ENCODE measurements around the gene COPS9.

Gene COPS9

DNA sequence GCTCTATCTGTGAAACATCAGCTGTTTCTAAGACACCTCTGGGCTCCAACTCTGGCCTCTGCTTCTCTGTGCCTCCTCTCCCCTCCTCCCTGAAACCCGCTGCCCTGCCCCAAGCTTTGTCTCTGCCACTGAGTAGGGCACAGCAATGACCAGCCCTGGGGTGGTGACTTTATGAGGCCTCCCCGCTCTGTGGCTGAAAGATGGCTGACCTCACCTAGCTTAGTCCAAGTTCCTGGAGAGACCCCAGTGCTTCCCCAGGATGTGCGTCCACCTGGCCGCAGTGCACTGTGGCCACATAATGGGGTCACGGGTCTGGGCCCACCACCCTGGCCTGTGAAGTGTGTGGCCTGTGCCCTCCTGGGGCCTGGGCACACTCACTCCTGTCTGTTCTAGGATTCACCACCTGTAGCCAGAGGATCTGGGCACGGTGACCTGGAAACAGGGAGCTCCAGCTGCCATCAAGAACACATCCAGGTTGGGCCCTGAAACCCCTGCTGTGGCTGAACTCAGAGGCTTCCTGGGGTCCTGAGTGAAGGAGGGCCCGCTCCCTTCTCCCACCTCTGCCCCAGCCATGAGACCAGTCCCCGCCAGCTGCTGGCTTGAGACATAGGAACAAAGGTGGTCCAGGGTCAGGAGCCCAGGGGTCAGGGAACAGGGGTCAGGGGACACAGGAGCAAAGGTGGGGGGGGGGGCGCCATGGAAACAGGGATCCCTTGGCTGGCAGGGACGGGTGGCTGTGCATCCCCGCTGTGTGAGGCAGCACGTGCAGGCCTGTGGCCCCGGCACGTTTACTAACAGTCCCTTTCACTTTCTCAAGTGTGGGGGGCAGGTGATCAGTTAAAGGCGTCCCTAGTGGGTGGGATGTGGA lies 33.6 kb upstream of the COPS9 start:
- Mint-ChIP-seq H3K36me3 (no peaks in the 10 kb centered on the region), H3K4me1 (no peaks in the 10 kb centered on the region), H3K27ac (no peak overlapping the region), H3K9me3 (no peaks in the 10 kb centered on the region), H3K4me3 (no peak overlapping the region)
- DNase-seq (ENCODE audit: low spot score in 2 of 2) (no peak), ATAC-seq (peak; percentile 9)

DNA sequence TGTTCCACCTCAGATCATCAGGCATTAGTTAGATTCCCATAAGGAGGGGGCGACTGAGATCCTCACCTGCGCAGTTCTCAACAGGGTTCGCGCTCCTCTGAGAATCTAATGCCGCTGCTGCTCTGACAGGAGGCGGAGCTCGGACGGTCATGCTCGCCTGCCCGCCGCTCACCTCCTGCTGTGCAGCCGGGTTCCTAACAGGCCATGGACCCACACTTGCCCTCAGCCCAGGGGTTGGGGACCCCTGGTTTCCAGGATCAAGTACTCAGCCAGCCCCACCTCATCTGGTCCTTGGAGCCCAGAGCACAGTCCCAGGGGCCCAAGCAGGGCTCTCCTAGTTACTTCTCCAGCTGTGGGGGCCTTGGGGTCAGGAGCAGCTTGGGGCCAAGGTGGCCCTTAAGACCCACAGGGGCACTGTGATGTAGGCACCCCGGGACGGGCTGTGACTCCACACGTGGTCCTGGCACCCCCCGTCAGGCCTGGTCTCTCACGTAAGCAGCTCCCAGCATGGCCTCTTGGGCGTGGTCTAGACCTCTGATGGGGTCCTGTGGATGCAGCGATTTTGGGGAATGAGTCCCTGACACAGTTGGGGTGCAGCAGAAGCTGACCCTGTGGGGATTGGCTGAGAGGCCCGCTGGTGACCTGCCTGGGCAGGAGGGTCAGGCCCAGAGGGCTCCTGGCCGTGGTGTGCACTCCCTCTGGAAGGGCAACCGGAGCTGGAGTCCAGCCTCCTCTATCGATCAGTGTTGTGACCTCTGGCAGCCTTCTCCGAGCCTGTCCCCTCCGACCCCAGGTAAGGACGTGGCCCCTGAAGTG lies 32.6 kb upstream of the COPS9 start:
- H3K4me1 Mint-ChIP-seq: no peaks in the 10 kb centered on the region
- H3K9me3 Mint-ChIP-seq: no peaks in the 10 kb centered on the region
- DNase-seq (ENCODE audit: low spot score in 2 of 2): no peak
- ATAC-seq: no peak
- H3K4me3 Mint-ChIP-seq: no peak overlapping the region
- no peaks in the 10 kb centered on the region for H3K36me3 Mint-ChIP-seq
- H3K27ac Mint-ChIP-seq: no peak overlapping the region

DNA sequence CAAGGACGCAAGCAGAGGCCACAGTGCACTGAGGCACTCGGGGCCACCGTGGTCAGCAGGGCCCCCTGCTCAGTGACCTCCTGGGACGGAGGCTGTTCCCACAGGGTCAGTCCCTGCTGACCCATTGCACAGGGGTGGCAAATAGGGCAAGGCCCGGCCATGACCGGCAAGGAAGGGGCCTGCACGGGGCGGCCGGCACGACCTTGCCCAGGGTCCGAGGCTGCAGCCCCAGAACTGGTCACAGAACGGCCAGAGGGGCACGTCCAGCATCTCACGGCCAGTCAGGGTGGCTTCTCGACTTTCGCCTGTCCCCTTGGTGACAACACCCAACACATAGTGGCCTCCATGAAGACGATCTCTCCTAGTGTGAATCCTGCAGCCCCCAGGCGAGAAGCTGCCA lies 31.9 kb upstream of the COPS9 start:
- DNase-seq (ENCODE audit: low spot score in 2 of 2): no peak
- Mint-ChIP-seq H3K36me3 (no peaks in the 10 kb centered on the region), H3K4me1 (no peaks in the 10 kb centered on the region), H3K27ac (no peak overlapping the region), H3K4me3 (no peak overlapping the region), H3K9me3 (no peaks in the 10 kb centered on the region)
- ATAC-seq: no peak

DNA sequence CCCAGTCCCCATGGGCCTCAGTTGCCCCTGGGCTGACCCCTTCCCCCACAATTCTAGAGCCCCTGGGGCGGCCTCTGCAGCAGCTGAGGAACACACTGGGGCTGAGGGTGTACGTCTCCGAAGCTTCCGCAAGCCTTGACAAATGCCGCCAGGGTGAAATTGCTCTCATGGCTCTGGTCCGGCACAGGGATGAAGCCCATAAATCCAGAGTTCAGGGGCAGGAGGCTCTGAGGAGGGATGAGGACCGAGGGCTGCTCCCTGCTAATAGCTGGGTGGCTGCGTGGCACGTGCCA lies 31.4 kb upstream of the COPS9 start:
- no peaks in the 10 kb centered on the region for H3K36me3 Mint-ChIP-seq
- ATAC-seq: no peak
- no peak for DNase-seq (ENCODE audit: low spot score in 2 of 2)
- H3K4me3 Mint-ChIP-seq: no peak overlapping the region
- H3K27ac Mint-ChIP-seq: no peak overlapping the region
- no peaks in the 10 kb centered on the region for H3K9me3 Mint-ChIP-seq
- no peaks in the 10 kb centered on the region for H3K4me1 Mint-ChIP-seq

DNA sequence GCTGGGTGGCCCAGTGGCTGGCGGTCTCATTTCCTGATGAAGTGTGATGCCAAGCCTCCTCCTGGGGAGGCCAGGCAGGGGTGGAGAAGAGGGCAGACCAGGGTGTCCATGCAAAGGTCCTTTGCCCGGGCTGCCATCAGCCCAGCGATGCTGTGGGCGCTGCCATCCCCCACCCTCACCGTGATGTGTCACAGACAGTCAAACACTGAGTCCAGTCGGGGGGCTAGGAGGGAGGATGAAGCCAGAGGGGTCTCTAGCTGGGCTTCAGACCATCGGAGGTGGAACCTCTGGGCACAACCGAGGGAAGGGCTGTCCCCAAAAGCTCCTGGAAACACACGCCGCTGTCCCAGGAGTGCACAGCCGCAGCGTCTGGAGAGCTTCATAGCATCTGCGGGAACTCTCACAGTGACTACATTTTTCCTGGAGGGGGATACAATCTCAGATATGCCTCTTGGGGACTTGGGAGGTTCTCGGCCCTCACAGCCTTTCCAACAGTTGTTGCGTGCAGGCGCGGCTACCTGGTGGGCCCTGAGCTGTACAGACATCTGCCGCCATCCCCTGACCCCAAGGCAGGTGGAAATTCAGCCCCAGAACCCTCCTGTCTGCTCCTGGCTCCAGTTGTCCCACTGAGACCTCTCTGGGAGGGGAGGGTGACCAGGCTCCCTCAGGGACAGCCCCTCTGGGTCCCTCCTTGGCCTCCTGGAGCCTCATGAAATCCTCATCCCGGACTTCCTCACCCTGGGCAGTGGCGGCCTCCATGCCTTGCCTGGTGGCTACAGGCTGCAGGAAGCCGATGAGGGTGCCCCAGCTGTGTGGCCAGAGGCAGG lies 30.9 kb upstream of the COPS9 start:
- H3K4me3 Mint-ChIP-seq: no peak overlapping the region
- H3K9me3 Mint-ChIP-seq: no peaks in the 10 kb centered on the region
- H3K27ac Mint-ChIP-seq: no peak overlapping the region
- DNase-seq (ENCODE audit: low spot score in 2 of 2) (no peak), ATAC-seq (no peak)
- no peaks in the 10 kb centered on the region for H3K36me3 Mint-ChIP-seq
- H3K4me1 Mint-ChIP-seq: no peaks in the 10 kb centered on the region

DNA sequence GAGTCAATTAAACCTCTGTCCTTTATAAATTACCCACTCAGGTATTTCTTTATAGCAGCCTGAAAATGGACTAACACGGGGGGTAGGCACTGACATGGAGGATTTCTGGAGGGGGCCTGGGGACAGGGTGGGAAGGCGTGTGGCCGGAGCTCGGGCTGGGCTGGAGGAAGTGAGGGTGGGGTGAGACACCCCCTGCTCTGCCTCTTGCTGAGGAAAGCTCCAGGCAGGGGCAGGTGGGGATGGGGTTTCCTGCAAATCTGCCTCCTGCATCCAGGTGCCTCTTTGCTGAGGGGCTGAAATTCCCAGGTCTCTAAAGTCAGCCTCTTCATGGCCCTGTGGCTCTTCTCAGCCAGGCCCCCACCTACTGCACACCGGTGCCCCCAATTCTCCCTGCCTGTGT lies 30.1 kb upstream of the COPS9 start:
- Mint-ChIP-seq H3K27ac (no peak overlapping the region), H3K4me1 (no peaks in the 10 kb centered on the region), H3K36me3 (no peaks in the 10 kb centered on the region), H3K4me3 (no peak overlapping the region), H3K9me3 (no peaks in the 10 kb centered on the region)
- ATAC-seq (no peak), DNase-seq (ENCODE audit: low spot score in 2 of 2) (no peak)

DNA sequence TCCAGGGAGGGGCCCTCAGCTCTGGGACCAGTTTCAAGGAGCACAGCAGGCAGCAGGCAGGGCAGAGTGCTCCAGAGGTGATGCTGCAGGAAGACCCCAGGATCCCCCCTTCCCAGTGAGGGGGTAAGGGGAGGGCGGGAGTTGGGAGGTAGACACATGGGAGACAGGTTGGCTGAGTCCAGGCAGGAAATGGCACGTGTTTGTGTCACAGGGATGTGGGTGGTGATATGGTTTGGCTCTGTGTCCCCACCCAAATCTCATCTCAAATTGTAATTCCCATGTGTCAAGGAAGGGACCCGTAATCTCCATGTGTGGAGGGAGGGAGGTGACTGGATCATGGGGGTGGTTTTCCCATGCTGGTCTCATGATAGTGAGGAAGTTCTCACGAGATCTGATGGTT lies 29.6 kb upstream of the COPS9 start:
- H3K4me3 Mint-ChIP-seq: no peak overlapping the region
- no peak overlapping the region for H3K27ac Mint-ChIP-seq
- no peak for DNase-seq (ENCODE audit: low spot score in 2 of 2)
- no peaks in the 10 kb centered on the region for H3K4me1 Mint-ChIP-seq
- H3K36me3 Mint-ChIP-seq: no peaks in the 10 kb centered on the region
- ATAC-seq: no peak
- no peaks in the 10 kb centered on the region for H3K9me3 Mint-ChIP-seq

DNA sequence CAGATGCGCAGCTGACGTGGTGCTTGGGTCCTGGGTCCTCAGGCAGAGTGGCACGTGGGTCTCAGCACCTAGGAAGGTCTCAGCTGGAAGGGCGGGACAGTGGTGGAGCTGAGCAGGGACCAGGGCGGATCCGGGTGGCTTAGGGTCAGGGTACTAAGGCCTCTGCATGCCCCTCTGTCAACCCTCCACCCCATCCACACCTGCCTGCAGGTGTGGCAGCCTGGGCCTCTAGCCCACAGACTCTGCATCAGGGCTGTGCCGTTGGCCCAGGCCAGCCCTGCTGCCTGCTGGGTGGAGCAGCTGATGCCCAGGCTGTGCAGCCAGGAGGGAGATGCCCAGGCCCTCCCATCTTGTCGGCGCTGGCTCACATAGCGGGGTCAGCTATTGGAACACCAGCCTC lies 28.9 kb upstream of the COPS9 start:
- no peak for DNase-seq (ENCODE audit: low spot score in 2 of 2)
- no peak overlapping the region for H3K27ac Mint-ChIP-seq
- no peak overlapping the region for H3K4me3 Mint-ChIP-seq
- no peaks in the 10 kb centered on the region for H3K9me3 Mint-ChIP-seq
- H3K36me3 Mint-ChIP-seq: no peaks in the 10 kb centered on the region
- ATAC-seq: no peak
- H3K4me1 Mint-ChIP-seq: no peaks in the 10 kb centered on the region

DNA sequence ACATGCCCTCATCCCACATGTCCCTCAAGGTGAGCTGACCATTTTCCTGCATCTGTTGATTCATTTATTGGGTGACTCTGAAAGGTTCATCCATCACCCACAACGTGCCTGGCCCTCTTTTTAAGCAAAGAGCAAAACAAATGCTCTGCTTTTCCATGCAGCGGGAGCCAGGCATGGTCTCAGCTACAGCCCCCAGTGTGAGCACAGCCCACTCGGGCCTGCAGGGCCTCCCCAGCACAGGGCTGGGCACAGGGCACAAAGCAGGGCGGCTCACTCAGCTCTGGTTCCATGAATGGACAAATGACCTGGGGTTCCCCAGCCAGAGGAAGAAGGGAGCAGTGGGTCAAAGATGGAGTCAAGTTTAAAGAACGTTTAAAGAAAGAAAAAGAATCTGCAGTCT lies 28.5 kb upstream of the COPS9 start:
- Mint-ChIP-seq H3K36me3 (no peaks in the 10 kb centered on the region), H3K4me1 (no peaks in the 10 kb centered on the region), H3K27ac (no peak overlapping the region), H3K9me3 (no peaks in the 10 kb centered on the region), H3K4me3 (no peak overlapping the region)
- ATAC-seq (no peak), DNase-seq (ENCODE audit: low spot score in 2 of 2) (no peak)

DNA sequence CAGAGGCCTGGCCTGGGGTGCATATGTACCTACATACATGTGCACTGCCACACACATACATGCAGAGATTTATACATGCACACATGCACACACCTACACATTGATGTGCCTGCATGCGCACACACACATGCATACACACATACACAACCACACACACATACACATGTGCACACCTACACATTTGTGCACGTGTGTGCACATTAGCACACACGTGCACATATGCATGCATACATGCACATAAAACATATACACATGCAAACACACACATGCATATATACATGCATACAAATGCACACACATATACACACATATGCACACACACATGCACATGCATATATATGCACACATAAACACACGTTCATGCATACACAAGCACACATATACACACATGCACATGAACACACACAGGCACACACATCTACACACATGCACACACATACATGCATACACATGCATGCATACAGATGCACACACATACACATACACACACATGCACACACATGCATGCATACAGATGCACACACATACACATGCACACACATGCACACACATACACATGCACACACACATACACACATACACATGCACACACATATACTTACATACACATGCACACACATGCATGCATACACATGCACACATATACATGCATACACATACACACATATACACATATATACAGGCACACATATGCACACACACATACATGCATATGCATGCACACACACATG lies 27.9 kb upstream of the COPS9 start:
- Mint-ChIP-seq H3K27ac (no peak overlapping the region), H3K36me3 (no peaks in the 10 kb centered on the region), H3K4me3 (no peak overlapping the region), H3K4me1 (no peaks in the 10 kb centered on the region), H3K9me3 (no peaks in the 10 kb centered on the region)
- no peak for ATAC-seq
- DNase-seq (ENCODE audit: low spot score in 2 of 2): no peak

DNA sequence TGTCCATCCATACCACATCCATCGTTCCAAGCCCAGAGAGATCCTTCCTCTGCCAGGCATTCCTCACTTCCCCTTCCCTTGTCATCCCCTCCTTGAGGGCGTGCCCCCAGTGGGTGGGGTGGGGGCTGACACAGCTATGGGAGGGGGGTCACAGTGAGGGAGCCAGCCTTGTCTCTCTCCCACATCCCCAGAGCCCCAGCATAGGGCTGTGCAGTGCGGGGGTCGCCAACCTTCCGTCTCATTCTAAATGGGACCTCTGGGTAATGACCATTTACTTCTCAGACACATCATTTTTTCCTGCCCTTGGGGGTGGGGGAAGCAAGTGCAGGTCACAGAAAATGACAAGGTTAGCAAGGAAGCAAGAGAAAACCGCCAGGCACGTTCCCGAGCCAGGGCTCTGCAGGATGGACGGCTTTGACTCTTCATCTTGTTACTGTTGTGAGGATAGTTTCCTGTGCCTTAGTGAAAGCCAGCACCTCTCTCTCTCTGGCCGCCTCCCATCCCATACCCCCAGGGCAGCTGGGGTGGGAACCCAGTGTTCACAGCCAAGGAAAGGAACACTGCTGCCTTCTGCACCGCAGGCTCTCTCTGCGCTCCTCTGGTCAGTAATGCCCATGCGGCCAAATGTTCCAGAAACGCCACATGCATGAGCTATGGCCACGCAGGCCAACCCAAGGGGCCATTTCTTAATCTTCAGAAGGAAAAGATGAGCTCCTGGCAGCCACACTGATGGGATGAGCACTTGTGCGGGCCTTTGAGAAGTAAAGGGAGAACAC lies 27.0 kb upstream of the COPS9 start:
- DNase-seq (ENCODE audit: low spot score in 2 of 2) (no peak), ATAC-seq (no peak)
- Mint-ChIP-seq H3K27ac (no peak overlapping the region), H3K4me3 (no peak overlapping the region), H3K4me1 (no peaks in the 10 kb centered on the region), H3K36me3 (no peaks in the 10 kb centered on the region), H3K9me3 (no peaks in the 10 kb centered on the region)

DNA sequence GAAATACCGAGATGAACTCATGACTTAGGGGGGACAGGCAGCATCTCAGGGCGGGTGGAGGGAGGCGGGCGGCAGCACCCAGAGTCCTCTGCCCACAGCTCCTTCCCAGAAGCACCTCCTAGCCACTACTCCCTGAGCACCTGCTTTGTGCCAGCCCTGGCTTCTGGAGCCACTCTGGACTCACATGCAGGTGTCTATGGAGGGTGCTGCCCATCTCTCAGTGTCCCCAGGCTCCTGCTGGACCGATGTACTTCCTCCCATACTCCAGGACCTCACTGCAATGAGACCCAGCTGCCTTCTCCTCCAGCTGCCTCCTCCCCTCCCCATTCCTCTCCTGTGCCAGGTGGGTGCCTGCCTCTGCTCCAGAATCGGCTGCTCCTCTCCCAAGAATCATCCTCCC lies 26.4 kb upstream of the COPS9 start:
- no peak overlapping the region for H3K27ac Mint-ChIP-seq
- no peak for ATAC-seq

DNA sequence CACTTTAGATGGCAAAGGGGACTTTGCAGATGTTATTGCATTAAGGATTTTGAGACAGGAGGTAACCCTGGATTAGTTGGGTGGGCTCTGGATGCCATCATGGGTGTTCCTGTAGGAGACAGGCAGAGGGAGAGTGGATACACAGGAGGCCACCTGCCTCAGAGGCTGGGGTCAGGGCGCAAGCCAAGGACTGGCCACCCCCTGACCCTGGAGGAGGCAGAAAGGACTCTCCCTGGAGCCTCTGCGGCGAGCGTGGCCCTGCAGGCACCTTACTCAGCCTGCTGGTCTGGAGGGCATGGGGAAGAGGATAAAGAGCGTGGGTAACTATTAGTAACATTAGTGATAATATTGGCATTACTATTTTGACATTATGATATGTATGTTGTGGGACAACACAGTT lies 25.9 kb upstream of the COPS9 start:
- no peaks in the 10 kb centered on the region for H3K4me1 Mint-ChIP-seq
- H3K36me3 Mint-ChIP-seq: no peaks in the 10 kb centered on the region
- ATAC-seq: no peak
- no peak overlapping the region for H3K4me3 Mint-ChIP-seq
- no peak overlapping the region for H3K27ac Mint-ChIP-seq
- DNase-seq (ENCODE audit: low spot score in 2 of 2): no peak
- no peaks in the 10 kb centered on the region for H3K9me3 Mint-ChIP-seq

More for the DNA sequence above, 26.4 kb upstream of the COPS9 start:
- H3K9me3 Mint-ChIP-seq: no peaks in the 10 kb centered on the region
- H3K4me3 Mint-ChIP-seq: no peak overlapping the region
- no peaks in the 10 kb centered on the region for H3K4me1 Mint-ChIP-seq
- DNase-seq (ENCODE audit: low spot score in 2 of 2): no peak
- no peaks in the 10 kb centered on the region for H3K36me3 Mint-ChIP-seq

DNA sequence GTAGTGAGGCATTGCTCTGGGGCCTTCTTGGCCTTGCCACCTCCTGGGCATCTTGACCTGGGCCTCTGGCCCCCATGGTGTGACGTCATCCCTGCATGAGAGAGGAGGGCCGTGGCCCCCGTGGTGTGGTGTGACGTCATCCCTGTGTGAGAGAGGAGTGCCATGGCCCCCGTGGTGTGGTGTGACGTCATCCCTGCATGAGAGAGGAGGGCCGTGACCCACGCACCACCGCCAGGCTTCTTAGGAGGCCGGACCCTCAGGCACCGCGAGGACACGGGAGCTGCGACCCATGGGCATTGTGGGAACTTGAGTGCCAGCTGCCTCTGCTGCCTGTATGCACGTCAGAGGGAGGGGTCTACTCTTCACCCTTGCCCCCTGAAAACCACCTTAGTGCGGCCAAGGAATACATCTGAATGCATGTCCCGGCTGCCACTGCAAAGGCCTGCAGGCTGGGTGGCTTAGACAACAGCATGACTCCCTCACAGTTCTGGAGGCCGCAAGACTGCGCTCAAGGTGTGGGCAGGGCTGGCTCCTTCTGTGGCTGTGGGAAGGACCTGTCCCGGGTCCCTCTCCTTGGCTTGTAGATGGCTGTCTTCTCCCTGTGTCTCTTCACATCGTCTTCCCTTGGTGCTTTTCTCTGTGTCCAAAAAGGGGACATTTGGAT lies 25.1 kb upstream of the COPS9 start:
- H3K36me3 Mint-ChIP-seq: no peaks in the 10 kb centered on the region
- no peak overlapping the region for H3K4me3 Mint-ChIP-seq
- no peak for ATAC-seq
- no peaks in the 10 kb centered on the region for H3K9me3 Mint-ChIP-seq
- DNase-seq (ENCODE audit: low spot score in 2 of 2): no peak
- H3K27ac Mint-ChIP-seq: no peak overlapping the region
- H3K4me1 Mint-ChIP-seq: no peaks in the 10 kb centered on the region

Measured in stimulated activated effector memory CD8-positive, alpha-beta T cell treated with anti-CD3 and anti-CD28 coated beads, Interleukin-12 subunit alpha, Interleukin-12 subunit beta, amount 100 ng/mL, for 72 hours (primary cell).